Neutrophil (primary cell): ENCODE data around the gene BAMBI.

Source experiments
- H3K27ac ChIP-seq: fragments of 200-600 bp; sonication (generic); 2 replicates; pipeline ENCODE4 v1.5.1; 2016; ENCODE audit warnings: mild to moderate bottlenecking, moderate library complexity
- H3K27me3 ChIP-seq: fragments of 200-600 bp; sonication (generic); 2 replicates; pipeline ENCODE4 v1.6.0; 2016; ENCODE audit warnings: mild to moderate bottlenecking
- H3K36me3 ChIP-seq: fragments of 200-600 bp; sonication (generic); 2 replicates; pipeline ENCODE4 v1.5.1; 2017
- H3K4me1 ChIP-seq, 2 experiments: fragments of 200-600 bp in 1 of 2; sonication (generic) in 1 of 2; 1 replicate in 1 of 2; 2 replicates in 1 of 2; pipeline versions ENCODE4 v1.5.1 to v1.6.1; 2013 to 2016; ENCODE audit warnings: low read depth in 1 of 2, low read length in 1 of 2, mild to moderate bottlenecking in 1 of 2, moderate library complexity in 1 of 2; ENCODE audit not compliant: control insufficient read depth in 1 of 2, insufficient read depth in 1 of 2
- H3K4me3 ChIP-seq, 2 experiments: fragments of 200-600 bp in 1 of 2; sonication (generic) in 1 of 2; 1 replicate in 1 of 2; 2 replicates in 1 of 2; pipeline ENCODE4 v1.5.1; 2013 to 2016; ENCODE audit warnings: low read depth in 1 of 2, low read length in 1 of 2, mild to moderate bottlenecking in 1 of 2, moderate library complexity in 1 of 2
- H3K9me3 ChIP-seq: fragments of 200-600 bp; sonication (generic); 2 replicates; pipeline ENCODE4 v1.5.1; 2016
- CTCF ChIP-seq: fragments of 200-600 bp; sonication (generic); IDR thresholded peaks from 2 replicates; pipeline ENCODE4 v1.5.1; 2016; ENCODE audit warnings: antibody characterized with exemption

The BAMBI gene

DNA sequence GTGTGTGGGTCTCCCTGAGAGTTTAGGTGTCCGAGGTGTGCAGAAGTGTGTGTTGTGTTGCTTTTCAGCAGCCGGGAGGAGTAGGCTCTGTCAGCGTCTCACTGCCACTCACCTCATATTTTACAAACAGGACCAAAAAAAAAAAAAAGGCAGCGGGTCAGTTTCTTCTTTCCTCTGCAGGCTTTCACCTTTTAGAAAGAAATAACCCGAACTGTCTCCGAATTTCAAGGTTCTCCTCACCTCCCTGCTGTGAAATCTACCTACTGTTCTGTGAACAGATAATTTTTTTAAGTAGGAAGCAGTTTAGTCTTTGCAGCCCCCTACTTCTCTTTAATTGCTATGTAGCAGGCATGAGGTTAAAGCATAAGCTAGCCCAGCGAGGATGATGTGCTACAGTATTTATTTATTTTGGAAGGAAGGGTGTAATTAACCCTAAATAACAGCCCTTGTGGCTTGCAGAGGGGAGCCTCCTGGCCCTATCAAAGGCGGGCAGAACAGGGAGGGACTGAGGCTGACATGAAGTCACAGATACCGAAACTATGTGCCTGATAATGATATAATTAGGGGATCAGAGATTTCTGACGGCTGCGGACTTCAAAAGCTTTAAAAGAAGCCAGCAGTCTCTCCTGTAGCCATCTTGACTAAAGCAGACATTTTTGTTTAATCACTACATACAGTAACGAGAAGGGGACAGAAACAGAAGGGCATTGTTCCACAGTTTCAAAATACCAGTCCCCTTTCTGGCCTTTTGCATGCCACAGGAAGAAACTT, 1.6 kb downstream of the BAMBI start:
- Histone ChIP-seq H3K27ac (no peak overlapping the region), H3K9me3 (no peaks in the 10 kb centered on the region), H3K36me3 (peaks cover 7% of the 10 kb centered on the region), H3K4me3 (peak overlapping the region; percentile 69 to 76), H3K27me3 (peaks cover 59% of the 10 kb centered on the region), H3K4me1 (peaks cover 39 to 44% of the 10 kb centered on the region in 2 experiments)
- no peak for TF ChIP-seq CTCF

GRCh38 chr10:28679581-28680357, 2.4 kb downstream of the BAMBI start:
- Histone ChIP-seq H3K4me3 (peak overlapping the region in 1 of 2 experiments; percentile 14), H3K27ac (no peak overlapping the region), H3K9me3 (no peaks in the 10 kb centered on the region), H3K4me1 (peaks cover 39 to 44% of the 10 kb centered on the region in 2 experiments), H3K36me3 (peaks cover 7% of the 10 kb centered on the region), H3K27me3 (peaks cover 50% of the 10 kb centered on the region)
- no peak for TF ChIP-seq CTCF

DNA sequence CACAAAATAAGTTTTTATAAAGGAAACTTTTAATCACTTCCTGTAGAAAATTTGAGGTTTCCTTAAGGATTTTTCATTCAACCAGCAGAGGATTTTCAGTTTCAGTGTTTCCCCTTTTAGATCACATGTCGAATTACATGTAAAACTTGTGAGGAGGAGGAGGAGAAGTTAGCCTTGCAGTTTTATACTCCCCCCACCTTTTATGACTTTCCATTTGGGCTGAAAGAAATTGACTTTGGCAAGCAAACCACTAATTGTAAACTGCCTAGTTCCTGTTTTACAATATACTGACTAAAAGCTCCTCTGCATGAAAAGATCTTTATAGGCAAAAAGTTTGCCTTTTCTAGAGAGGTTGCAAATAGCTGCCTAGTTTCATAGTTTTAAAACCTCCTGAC, 3.0 kb downstream of the BAMBI start:
- no peak for TF ChIP-seq CTCF
- peaks cover 45% of the 10 kb centered on the region for H3K27me3 ChIP-seq
- H3K4me3 ChIP-seq, result peak overlapping the region in 1 of 2 experiments; percentile 14
- no peaks in the 10 kb centered on the region for H3K9me3 ChIP-seq
- peaks cover 7% of the 10 kb centered on the region for H3K36me3 ChIP-seq
- no peak overlapping the region for H3K27ac ChIP-seq
- peaks cover 39 to 44% of the 10 kb centered on the region in 2 experiments for H3K4me1 ChIP-seq

DNA sequence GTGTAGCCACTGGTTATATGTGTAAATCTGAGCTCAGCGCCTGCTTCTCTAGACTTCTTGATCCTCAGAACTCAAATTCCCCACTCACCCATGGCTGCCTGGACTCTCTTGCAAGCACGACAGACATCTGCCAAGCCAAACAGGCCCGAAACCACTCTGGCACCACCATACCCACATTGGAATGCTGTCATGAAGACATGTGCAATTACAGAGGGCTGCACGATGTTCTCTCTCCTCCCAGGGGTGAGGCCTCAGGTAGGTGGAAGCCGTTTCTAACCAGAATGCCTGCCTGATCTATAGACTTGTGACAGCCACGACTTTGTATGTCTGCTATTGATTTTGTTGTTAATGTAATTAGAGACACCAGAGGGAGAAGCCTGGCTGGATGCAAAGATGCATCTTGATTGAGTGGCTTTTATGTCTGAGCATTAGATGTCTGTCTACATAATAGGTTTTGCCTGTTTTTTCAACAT, 4.0 kb downstream of the BAMBI start:
- Histone ChIP-seq H3K4me3 (no peak overlapping the region), H3K27me3 (peaks cover 37% of the 10 kb centered on the region), H3K36me3 (peaks cover 7% of the 10 kb centered on the region), H3K27ac (no peak overlapping the region), H3K9me3 (no peaks in the 10 kb centered on the region), H3K4me1 (peaks cover 37 to 39% of the 10 kb centered on the region in 2 experiments)
- TF ChIP-seq CTCF, result no peak

GRCh38 chr10:28681928-28682750, 4.8 kb downstream of the BAMBI start:
- Histone ChIP-seq H3K27me3 (peaks cover 32% of the 10 kb centered on the region), H3K4me1 (peaks cover 29 to 33% of the 10 kb centered on the region in 2 experiments), H3K27ac (no peak overlapping the region), H3K4me3 (no peak overlapping the region), H3K9me3 (no peaks in the 10 kb centered on the region), H3K36me3 (peaks cover 7% of the 10 kb centered on the region)
- TF ChIP-seq CTCF, result no peak
